ENCODE measurements around the gene PKHD1. TPM values are rescaled to one million over a fixed set of nuclear protein-coding genes. Genes with fewer than 3 reads are reported as not detected.

Gene PKHD1
- total and polyA plus RNA-seq, 4 experiments from 2014 or later: not detected

DNA sequence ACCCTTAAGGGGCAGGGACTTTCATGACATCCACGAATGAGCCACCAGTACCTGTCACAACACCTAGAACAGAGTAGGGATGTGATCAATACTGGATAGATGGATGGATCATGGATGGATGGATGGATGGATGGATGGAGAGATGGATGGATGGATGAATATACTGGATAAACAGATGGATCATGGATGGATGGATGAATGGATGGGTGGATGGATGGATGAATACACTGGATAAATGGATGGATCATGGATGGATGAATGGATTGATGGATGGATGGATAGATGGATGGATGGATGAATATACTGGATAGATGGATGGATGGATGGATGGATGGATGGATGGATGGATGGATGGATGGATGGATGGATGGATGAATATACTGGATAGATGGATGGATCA, 73.0 kb downstream of the PKHD1 start:
- ChIA-PET CTCF (ENCODE audit: partially characterized antibody) (no interaction called here), POLR2A (ENCODE audit: partially characterized antibody) (no interaction called here)
- Mint-ChIP-seq H3K4me3 (no peak overlapping the region), H3K4me1 (no peaks in the 10 kb centered on the region), H3K36me3 (no peaks in the 10 kb centered on the region), H3K9me3 (peaks cover 0 to 3% (median 0%) of the 10 kb centered on the region in 8 donors), H3K27ac (no peak overlapping the region), H3K27me3 (peaks cover 2 to 7% of the 10 kb centered on the region in 2 donors)
- Histone ChIP-seq H3K4me1 (ENCODE audit: insufficient read depth, low read length) (no peaks in the 10 kb centered on the region), H3K27me3 (ENCODE audit: insufficient read depth, low read length) (no peaks in the 10 kb centered on the region), H3K4me3 (ENCODE audit: low read length in 2 of 2) (no peak overlapping the region), H3K27ac (ENCODE audit: low read depth, low read length) (no peak overlapping the region), H3K9me3 (ENCODE audit: control insufficient read depth in 1 of 2, low read length in 2 of 2) (no peaks in the 10 kb centered on the region), H3K36me3 (ENCODE audit: insufficient read depth, low read length) (no peaks in the 10 kb centered on the region)
- DNase-seq: no peak
- intact Hi-C loops (cut with micrococcal nuclease): no loop called here

DNA sequence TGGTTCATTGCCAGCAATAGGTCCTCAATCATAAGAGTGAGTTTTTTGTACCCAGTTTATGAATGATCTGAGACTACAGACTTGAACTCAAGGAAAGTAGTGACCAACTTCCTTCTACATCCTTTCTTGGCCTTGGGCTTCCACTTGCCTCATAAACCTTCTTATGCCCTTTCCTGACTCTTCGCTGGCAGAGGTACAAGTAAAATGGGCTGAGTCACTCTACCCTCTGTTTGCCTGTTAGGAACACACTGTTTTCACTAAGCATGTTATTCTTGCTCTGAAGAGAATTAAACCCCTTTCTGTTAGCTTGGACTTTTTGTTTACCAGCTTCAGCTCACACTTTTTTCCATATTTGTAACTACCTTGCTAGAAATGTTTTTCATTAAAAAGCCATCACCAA, 74.4 kb downstream of the PKHD1 start:
- no peaks in the 10 kb centered on the region for H3K9me3 ChIP-seq (ENCODE audit: control insufficient read depth in 1 of 2, low read length in 2 of 2)
- H3K27ac Mint-ChIP-seq: no peak overlapping the region
- H3K4me3 Mint-ChIP-seq: no peak overlapping the region
- H3K36me3 ChIP-seq (ENCODE audit: insufficient read depth, low read length): no peaks in the 10 kb centered on the region
- no peaks in the 10 kb centered on the region for H3K36me3 Mint-ChIP-seq
- DNase-seq: no peak
- intact Hi-C loops (cut with micrococcal nuclease): no loop called here
- H3K4me1 ChIP-seq (ENCODE audit: insufficient read depth, low read length): no peaks in the 10 kb centered on the region
- ChIA-PET POLR2A (ENCODE audit: partially characterized antibody) (no interaction called here), CTCF (ENCODE audit: partially characterized antibody) (interaction anchor here (1.3 kb wide), 1 partner anchor 16 kb away, joined by 3 read pairs; no protein-coding TSS in a partner anchor)
- H3K9me3 Mint-ChIP-seq: peaks cover 0 to 3% (median 0%) of the 10 kb centered on the region in 8 donors
- H3K4me1 Mint-ChIP-seq: no peaks in the 10 kb centered on the region
- H3K27me3 ChIP-seq (ENCODE audit: insufficient read depth, low read length): no peaks in the 10 kb centered on the region
- H3K27me3 Mint-ChIP-seq: peaks cover 2 to 7% of the 10 kb centered on the region in 2 donors
- no peak overlapping the region for H3K27ac ChIP-seq (ENCODE audit: low read depth, low read length)
- no peak overlapping the region for H3K4me3 ChIP-seq (ENCODE audit: low read length in 2 of 2)

DNA sequence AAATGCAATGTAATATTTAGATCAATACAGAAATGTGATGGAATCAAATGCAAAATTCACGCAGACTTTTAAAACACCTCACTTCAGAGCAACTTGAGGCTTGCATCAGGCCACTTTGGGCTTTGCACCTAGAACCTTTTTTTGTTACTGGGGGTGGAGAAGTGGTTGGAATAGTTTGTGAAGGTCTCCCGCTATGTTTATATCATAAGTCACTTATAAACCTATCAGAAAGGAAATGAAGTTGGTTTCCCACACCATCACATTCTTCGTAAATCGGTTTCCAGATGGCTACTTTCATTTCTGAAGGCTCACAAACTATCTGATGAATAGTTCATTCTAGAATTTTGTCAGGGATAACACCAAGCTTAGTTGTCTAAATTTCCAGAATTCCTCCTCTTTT, 74.8 kb downstream of the PKHD1 start:
- H3K27me3 Mint-ChIP-seq: peaks cover 2 to 9% of the 10 kb centered on the region in 2 donors
- H3K4me1 Mint-ChIP-seq: no peaks in the 10 kb centered on the region
- Histone ChIP-seq H3K27ac (ENCODE audit: low read depth, low read length) (no peak overlapping the region), H3K27me3 (ENCODE audit: insufficient read depth, low read length) (no peaks in the 10 kb centered on the region), H3K4me1 (ENCODE audit: insufficient read depth, low read length) (no peaks in the 10 kb centered on the region), H3K4me3 (ENCODE audit: low read length in 2 of 2) (no peak overlapping the region), H3K36me3 (ENCODE audit: insufficient read depth, low read length) (no peaks in the 10 kb centered on the region), H3K9me3 (ENCODE audit: control insufficient read depth in 1 of 2, low read length in 2 of 2) (no peaks in the 10 kb centered on the region)
- ChIA-PET POLR2A (ENCODE audit: partially characterized antibody) (no interaction called here), CTCF (ENCODE audit: partially characterized antibody) (interaction anchor here (1.3 to 2.8 kb wide), 2 partner anchors 9 to 16 kb away, joined by 3 to 18 read pairs; no protein-coding TSS in a partner anchor)
- H3K27ac Mint-ChIP-seq: no peak overlapping the region
- H3K4me3 Mint-ChIP-seq: no peak overlapping the region
- DNase-seq: no peak
- intact Hi-C loops (cut with micrococcal nuclease): no loop called here
- H3K9me3 Mint-ChIP-seq: peaks cover 0 to 3% (median 0%) of the 10 kb centered on the region in 8 donors
- no peaks in the 10 kb centered on the region for H3K36me3 Mint-ChIP-seq

DNA sequence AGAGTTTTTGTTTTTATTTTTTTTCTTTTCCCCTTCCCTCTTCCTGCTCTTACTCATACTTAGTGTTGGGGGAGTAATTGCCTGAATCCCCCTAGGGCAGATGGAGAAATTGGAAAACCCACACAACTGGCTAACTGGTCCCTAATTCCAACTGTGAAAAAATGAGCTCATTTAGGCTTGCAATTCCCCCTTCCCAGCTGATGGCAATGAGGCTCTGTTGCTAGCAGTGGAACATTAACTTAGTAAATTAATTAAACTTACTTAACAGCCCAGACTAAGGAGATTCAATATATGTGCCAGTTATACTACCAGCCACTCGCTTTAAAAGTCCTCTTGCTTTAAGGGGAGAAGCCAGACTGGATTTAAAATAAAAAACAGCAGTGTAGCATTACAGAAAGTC, 76.6 kb downstream of the PKHD1 start:
- H3K27me3 ChIP-seq (ENCODE audit: insufficient read depth, low read length): no peaks in the 10 kb centered on the region
- ChIA-PET POLR2A (ENCODE audit: partially characterized antibody) (no interaction called here), CTCF (ENCODE audit: partially characterized antibody) (interaction anchor here (0.8 to 2.8 kb wide), 3 partner anchors 8 to 11 kb away, joined by 3 to 18 read pairs (median 3); no protein-coding TSS in a partner anchor)
- intact Hi-C loops (cut with micrococcal nuclease): no loop called here
- H3K9me3 Mint-ChIP-seq: peaks cover 0 to 4% (median 0%) of the 10 kb centered on the region in 8 donors
- no peaks in the 10 kb centered on the region for H3K36me3 Mint-ChIP-seq
- H3K27ac Mint-ChIP-seq: no peak overlapping the region
- no peak overlapping the region for H3K4me3 Mint-ChIP-seq
- H3K27ac ChIP-seq (ENCODE audit: low read depth, low read length): no peak overlapping the region
- no peak overlapping the region for H3K4me3 ChIP-seq (ENCODE audit: low read length in 2 of 2)
- no peaks in the 10 kb centered on the region for H3K4me1 ChIP-seq (ENCODE audit: insufficient read depth, low read length)
- H3K9me3 ChIP-seq (ENCODE audit: control insufficient read depth in 1 of 2, low read length in 2 of 2): no peaks in the 10 kb centered on the region
- DNase-seq: no peak
- no peaks in the 10 kb centered on the region for H3K36me3 ChIP-seq (ENCODE audit: insufficient read depth, low read length)
- H3K4me1 Mint-ChIP-seq: no peaks in the 10 kb centered on the region
- peaks cover 3 to 15% of the 10 kb centered on the region in 2 donors for H3K27me3 Mint-ChIP-seq

DNA sequence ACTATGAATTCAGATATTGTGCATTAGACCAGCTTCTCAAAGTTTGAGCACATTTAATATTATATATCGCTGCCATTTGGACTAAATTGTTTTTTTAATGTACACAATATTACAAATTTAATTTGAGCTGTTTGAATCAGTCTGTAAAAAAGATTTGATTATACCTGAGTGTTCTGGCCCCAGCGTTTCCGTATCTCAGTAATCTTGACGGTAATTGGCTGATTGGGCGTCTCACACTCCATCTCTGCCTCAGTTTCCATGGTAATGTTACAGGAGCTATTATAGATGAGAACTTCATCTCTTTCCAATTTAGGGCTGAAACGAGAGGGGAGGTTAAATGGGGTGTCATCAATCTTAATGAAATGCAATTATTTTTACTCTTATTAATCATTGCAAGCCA, 77.3 kb downstream of the PKHD1 start:
- no peak for DNase-seq
- Mint-ChIP-seq H3K4me3 (no peak overlapping the region), H3K36me3 (no peaks in the 10 kb centered on the region), H3K27ac (no peak overlapping the region), H3K9me3 (peaks cover 0 to 4% (median 0%) of the 10 kb centered on the region in 8 donors), H3K4me1 (no peaks in the 10 kb centered on the region), H3K27me3 (peaks cover 6 to 17% of the 10 kb centered on the region in 2 donors)
- H3K27me3 ChIP-seq (ENCODE audit: insufficient read depth, low read length): no peaks in the 10 kb centered on the region
- CTCF ChIA-PET (ENCODE audit: partially characterized antibody): interaction anchor here (0.8 to 2.8 kb wide), 3 partner anchors 8 to 11 kb away, joined by 3 to 18 read pairs (median 3); no protein-coding TSS in a partner anchor
- H3K9me3 ChIP-seq (ENCODE audit: control insufficient read depth in 1 of 2, low read length in 2 of 2): no peaks in the 10 kb centered on the region
- H3K4me1 ChIP-seq (ENCODE audit: insufficient read depth, low read length): no peaks in the 10 kb centered on the region
- no peak overlapping the region for H3K4me3 ChIP-seq (ENCODE audit: low read length in 2 of 2)
- intact Hi-C loops (cut with micrococcal nuclease): no loop called here
- POLR2A ChIA-PET (ENCODE audit: partially characterized antibody): no interaction called here
- no peak overlapping the region for H3K27ac ChIP-seq (ENCODE audit: low read depth, low read length)
- no peaks in the 10 kb centered on the region for H3K36me3 ChIP-seq (ENCODE audit: insufficient read depth, low read length)

DNA sequence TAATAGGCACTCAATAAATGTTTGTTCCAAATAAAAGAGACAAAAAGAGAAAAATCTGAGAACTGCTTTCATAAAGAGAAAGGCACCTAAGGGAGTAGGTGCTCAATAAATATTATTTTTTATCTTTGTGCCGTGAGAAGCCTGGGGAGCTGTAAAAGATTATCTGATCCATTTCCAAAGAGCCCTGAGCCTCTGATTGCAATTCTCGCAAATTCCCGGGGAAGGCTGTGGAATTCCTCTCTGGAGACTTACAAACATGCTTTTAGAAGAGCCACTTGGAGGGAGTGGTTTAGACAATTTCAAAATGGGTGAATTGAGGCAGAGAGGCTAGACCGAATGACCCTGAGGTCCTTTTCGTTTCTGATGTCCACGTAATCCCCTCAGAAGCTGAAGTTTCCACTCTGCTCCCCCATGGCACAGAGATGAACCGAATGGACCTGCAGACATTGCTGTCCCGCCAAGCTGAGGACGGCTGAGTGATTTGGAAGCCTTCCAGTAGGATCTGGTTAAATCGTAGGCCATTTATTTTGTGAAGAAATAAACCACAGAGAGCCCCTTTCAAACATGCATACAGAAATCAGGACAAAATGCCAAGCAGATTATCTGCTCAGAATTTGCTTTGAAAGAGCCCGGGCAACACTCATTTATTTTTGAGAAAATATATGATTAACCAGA, 77.8 kb downstream of the PKHD1 start:
- Mint-ChIP-seq H3K27me3 (peaks cover 9 to 16% of the 10 kb centered on the region in 2 donors), H3K4me1 (no peaks in the 10 kb centered on the region), H3K9me3 (peaks cover 0 to 5% (median 0%) of the 10 kb centered on the region in 8 donors), H3K27ac (no peak overlapping the region), H3K36me3 (no peaks in the 10 kb centered on the region), H3K4me3 (no peak overlapping the region)
- Histone ChIP-seq H3K4me1 (ENCODE audit: insufficient read depth, low read length) (no peaks in the 10 kb centered on the region), H3K9me3 (ENCODE audit: control insufficient read depth in 1 of 2, low read length in 2 of 2) (no peaks in the 10 kb centered on the region), H3K36me3 (ENCODE audit: insufficient read depth, low read length) (no peaks in the 10 kb centered on the region), H3K27me3 (ENCODE audit: insufficient read depth, low read length) (no peaks in the 10 kb centered on the region), H3K27ac (ENCODE audit: low read depth, low read length) (no peak overlapping the region), H3K4me3 (ENCODE audit: low read length in 2 of 2) (no peak overlapping the region)
- CTCF ChIA-PET (ENCODE audit: partially characterized antibody): interaction anchor here (1.3 to 2.8 kb wide), 2 partner anchors 10 to 12 kb away, joined by 3 to 18 read pairs; no protein-coding TSS in a partner anchor
- DNase-seq: no peak
- POLR2A ChIA-PET (ENCODE audit: partially characterized antibody): no interaction called here
- intact Hi-C loops (cut with micrococcal nuclease): no loop called here

DNA sequence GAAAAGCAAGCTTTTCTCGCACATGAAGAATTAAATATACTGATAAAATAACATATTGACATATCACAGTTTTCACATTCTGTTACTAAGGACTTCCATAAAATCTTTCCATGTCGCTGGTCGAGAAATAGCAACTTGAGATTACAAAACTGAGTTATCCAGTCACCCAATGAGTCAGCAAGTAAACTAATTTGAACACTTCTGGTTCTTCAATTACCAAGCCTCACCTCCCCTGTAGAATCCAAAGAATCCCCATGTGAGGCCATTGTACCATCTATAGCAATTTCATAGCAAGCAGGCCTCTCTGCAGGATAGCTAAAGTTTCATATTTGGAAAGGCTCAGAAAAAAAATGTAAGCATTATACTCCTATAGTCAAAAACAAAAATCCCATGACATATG, 87.3 kb downstream of the PKHD1 start:
- Mint-ChIP-seq H3K4me3 (no peak overlapping the region), H3K4me1 (no peaks in the 10 kb centered on the region), H3K9me3 (peaks cover 0 to 1% (median 0%) of the 10 kb centered on the region in 8 donors), H3K36me3 (no peaks in the 10 kb centered on the region), H3K27me3 (peaks cover 5 to 7% of the 10 kb centered on the region in 2 donors), H3K27ac (no peak overlapping the region)
- H3K4me1 ChIP-seq (ENCODE audit: insufficient read depth, low read length): no peaks in the 10 kb centered on the region
- CTCF ChIA-PET (ENCODE audit: partially characterized antibody): no interaction called here
- no peaks in the 10 kb centered on the region for H3K27me3 ChIP-seq (ENCODE audit: insufficient read depth, low read length)
- H3K4me3 ChIP-seq (ENCODE audit: low read length in 2 of 2): no peak overlapping the region
- H3K36me3 ChIP-seq (ENCODE audit: insufficient read depth, low read length): no peaks in the 10 kb centered on the region
- no peak overlapping the region for H3K27ac ChIP-seq (ENCODE audit: low read depth, low read length)
- POLR2A ChIA-PET (ENCODE audit: partially characterized antibody): no interaction called here
- intact Hi-C loops (cut with micrococcal nuclease): no loop called here
- H3K9me3 ChIP-seq (ENCODE audit: control insufficient read depth in 1 of 2, low read length in 2 of 2): no peaks in the 10 kb centered on the region
- DNase-seq: no peak
